Natural killer cell (primary cell): ENCODE results near the gene RNH1. TPM values are rescaled to one million over a fixed set of nuclear protein-coding genes. Genes with fewer than 3 reads are reported as not detected.

Experiments used
- ATAC-seq, 3 donors: fragments of 150-1000 bp in 2 of 3; fragments of 200-7000 bp in 1 of 3; cut with Tn5 transposase; 1 replicate in 1 of 3; 2 replicates in 2 of 3; pipeline ENCODE4 v1.10.0; 2021; ENCODE audit warnings: mild to moderate bottlenecking in 2 of 3, moderate library complexity in 2 of 3
- DNase-seq, 2 donors: peaks; one replicate each; pipeline versions ENCODE4 v3.0.0 to v3.0.0-alpha.2; 2013 to 2021; ENCODE audit warnings: mixed read lengths in 1 of 2
- H3K27ac ChIP-seq: one replicate; pipeline ENCODE4 v1.5.1; 2013; ENCODE audit warnings: mild to moderate bottlenecking, low read length
- H3K27me3 ChIP-seq: one replicate; pipeline ENCODE4 v1.6.1; 2013; ENCODE audit warnings: low read length; ENCODE audit not compliant: control insufficient read depth, insufficient read depth
- H3K36me3 ChIP-seq: one replicate; pipeline ENCODE4 v1.6.1; 2013; ENCODE audit warnings: low read length; ENCODE audit not compliant: control insufficient read depth, insufficient read depth
- H3K4me1 ChIP-seq: one replicate; pipeline ENCODE4 v1.6.1; 2013; ENCODE audit warnings: low read length; ENCODE audit not compliant: control insufficient read depth, insufficient read depth
- H3K4me3 ChIP-seq: one replicate; pipeline ENCODE4 v1.5.1; 2013; ENCODE audit warnings: low read length
- H3K9me3 ChIP-seq: one replicate; pipeline ENCODE4 v1.6.1; 2013; ENCODE audit warnings: low read length; ENCODE audit not compliant: control insufficient read depth, insufficient read depth
- H3K27ac Mint-ChIP-seq, 2 donors: one replicate each; pipeline ENCODE4 v1.8.0; 2022; ENCODE audit warnings: mild to moderate bottlenecking in 2 of 2, mixed read lengths in 2 of 2, moderate library complexity in 1 of 2
- H3K27me3 Mint-ChIP-seq, 2 donors: one replicate each; pipeline ENCODE4 v1.8.0; 2022; ENCODE audit warnings: low read depth in 2 of 2, mixed read lengths in 2 of 2
- H3K36me3 Mint-ChIP-seq: one replicate; pipeline ENCODE4 v1.8.0; 2022; ENCODE audit warnings: mixed read lengths
- H3K4me1 Mint-ChIP-seq, 2 donors: one replicate each; pipeline ENCODE4 v1.8.0; 2022; ENCODE audit warnings: mixed read lengths in 2 of 2
- H3K4me3 Mint-ChIP-seq: one replicate; pipeline ENCODE4 v1.8.0; 2022; ENCODE audit warnings: mild to moderate bottlenecking, moderate library complexity, mixed read lengths
- H3K9me3 Mint-ChIP-seq, 2 donors: one replicate each; pipeline ENCODE4 v1.8.0; 2022; ENCODE audit warnings: mixed read lengths in 2 of 2
- CTCF ChIP-seq: fragments of 200-600 bp; IDR thresholded peaks from one replicate; pipeline ENCODE4 v1.8.0; 2022; ENCODE audit warnings: antibody characterized with exemption
- WGBS: methylation state at CpG from one replicate; pipeline ENCODE4 v1.1.7; 2013; ENCODE audit warnings: missing lambda C conversion rate; ENCODE audit not compliant: insufficient coverage; 5-methylcytosine and 5-hydroxymethylcytosine counted together
- intact Hi-C: fragments of 100-400 bp; cut with micrococcal nuclease; formaldehyde crosslinking; loops from one replicate; pipeline ENCODE4 v1.14.2; 2022
- total RNA-seq, 4 donors: library from RNA; stranded (reverse); fragments of 120-200 nt in 1 of 4; gene quantifications; one replicate each; pipeline versions ENCODE4 v1.2.3 to v1.2.4, GENCODE V29; 2013 to 2022

The RNH1 gene
- total RNA-seq, 3 donors from 2014 or later (not counting 1 experiment from before 2014, with no cell fraction given): 113 to 120 (median 118) TPM

GRCh38 chr11:446891-447290, 60.2 kb downstream of the RNH1 start:
- ATAC-seq (no peak), DNase-seq (no peak)
- Histone ChIP-seq H3K4me1 (peaks cover 37% of the 10 kb centered on the region), H3K27me3 (no peaks in the 10 kb centered on the region), H3K27ac (no peak overlapping the region), H3K9me3 (no peaks in the 10 kb centered on the region), H3K36me3 (no peaks in the 10 kb centered on the region), H3K4me3 (no peak overlapping the region)
- WGBS: 88% methylated on average over 5 of the region's 7 CpGs
- Mint-ChIP-seq H3K36me3 (no peaks in the 10 kb centered on the region), H3K27me3 (no peaks in the 10 kb centered on the region), H3K4me1 (peaks cover 10 to 21% of the 10 kb centered on the region in 2 donors), H3K27ac (no peak overlapping the region), H3K9me3 (no peaks in the 10 kb centered on the region), H3K4me3 (no peak overlapping the region)
- intact Hi-C loops: loop anchor here (5.0 kb wide), 1 partner anchor 195 kb away; no protein-coding TSS in a partner anchor
- TF ChIP-seq CTCF: no peak

- H3K9me3 Mint-ChIP-seq: no peaks in the 10 kb centered on the region
- ATAC-seq (no peak), DNase-seq (no peak)
- peaks cover 39% of the 10 kb centered on the region for H3K4me1 ChIP-seq
- H3K4me1 Mint-ChIP-seq: peaks cover 4 to 17% of the 10 kb centered on the region in 2 donors
- peaks cover 0 to 2% of the 10 kb centered on the region in 2 donors for H3K27me3 Mint-ChIP-seq
- no peaks in the 10 kb centered on the region for H3K36me3 Mint-ChIP-seq
- H3K27me3 ChIP-seq: no peaks in the 10 kb centered on the region
- no peak overlapping the region for H3K4me3 Mint-ChIP-seq
- no peaks in the 10 kb centered on the region for H3K36me3 ChIP-seq
- no peak for TF ChIP-seq CTCF
- WGBS: 88% methylated on average over 20 of the region's 20 CpGs
- intact Hi-C loops: loop anchor here (5.0 kb wide), 1 partner anchor 194 kb away; no protein-coding TSS in a partner anchor
- H3K9me3 ChIP-seq: no peaks in the 10 kb centered on the region
- H3K4me3 ChIP-seq: no peak overlapping the region
- no peak overlapping the region for H3K27ac Mint-ChIP-seq
- no peak overlapping the region for H3K27ac ChIP-seq
These were observed 61.1 kb downstream of the RNH1 start for GRCh38 chr11:445765-446588.

Other genes starting within 250 kb of the RNH1 start
- 1 to 10 TPM; 1.7 to 3.0 (median 2.3) TPM for gene NLRP6, start 228.8 kb downstream of the RNH1 start, total RNA-seq
- gene PGGHG, start 218.1 kb downstream of the RNH1 start, total RNA-seq: 100 to 1,000 TPM; 130 to 237 (median 153) TPM
- not detected for gene IFITM5, start 207.7 kb downstream of the RNH1 start, total RNA-seq
- gene IFITM2, start 199.4 kb downstream of the RNH1 start, total RNA-seq: 1,000 to 10,000 TPM; 1,080 to 1,421 (median 1,273) TPM
- gene IFITM1, start 193.2 kb downstream of the RNH1 start, total RNA-seq: 100 to 1,000 TPM; 540 to 809 (median 710) TPM
- 100 to 1,000 TPM in 1 of 3 donors, 10 to 100 TPM in 2; 64.0 to 165 (median 93.6) TPM for gene IFITM3, start 186.4 kb downstream of the RNH1 start, total RNA-seq
- gene B4GALNT4, start 137.7 kb downstream of the RNH1 start, total RNA-seq: 1 to 10 TPM in 2 of 3 donors, under 1 TPM in 1; 0.66 to 1.5 (median 1.5) TPM
- gene PKP3, start 113.0 kb downstream of the RNH1 start, total RNA-seq: under 1 TPM in 2 of 3 donors, not detected in 1; 0.29 to 0.56 TPM
- 100 to 1,000 TPM; 619 to 690 (median 666) TPM for gene SIGIRR, start 92.2 kb downstream of the RNH1 start, total RNA-seq
- 10 to 100 TPM; 15.1 to 21.3 (median 15.1) TPM for gene ANO9, start 65.2 kb downstream of the RNH1 start, total RNA-seq
- gene PTDSS2, start 57.0 kb downstream of the RNH1 start, total RNA-seq: 10 to 100 TPM; 21.5 to 25.1 (median 23.4) TPM
- gene HRAS, start 28.3 kb upstream of the RNH1 start, total RNA-seq: 10 to 100 TPM; 27.6 to 35.0 (median 30.6) TPM
- 1 to 10 TPM; 1.5 to 2.4 (median 2.2) TPM for gene LRRC56, start 30.3 kb upstream of the RNH1 start, total RNA-seq
- 1 to 10 TPM; 3.5 to 5.2 (median 5.0) TPM for gene LMNTD2, start 53.5 kb upstream of the RNH1 start, total RNA-seq
- 10 to 100 TPM; 19.0 to 21.7 (median 20.0) TPM for gene RASSF7, start 53.7 kb upstream of the RNH1 start, total RNA-seq
- 10 to 100 TPM; 46.1 to 52.0 (median 46.9) TPM for gene PHRF1, start 69.2 kb upstream of the RNH1 start, total RNA-seq
- 10 to 100 TPM; 63.3 to 97.3 (median 77.3) TPM for gene IRF7, start 108.7 kb upstream of the RNH1 start, total RNA-seq
- not detected for gene CDHR5, start 117.7 kb upstream of the RNH1 start, total RNA-seq
- not detected for gene SCT, start 119.9 kb upstream of the RNH1 start, total RNA-seq
- 1 to 10 TPM in 1 of 3 donors, under 1 TPM in 2; 0.49 to 1.2 (median 0.61) TPM for gene DRD4, start 130.0 kb upstream of the RNH1 start, total RNA-seq
- gene DEAF1, start 188.0 kb upstream of the RNH1 start, total RNA-seq: 10 to 100 TPM; 25.9 to 26.9 (median 26.8) TPM
- gene TMEM80, start 188.6 kb upstream of the RNH1 start, total RNA-seq: 10 to 100 TPM; 17.8 to 42.1 (median 33.0) TPM
- gene EPS8L2, start 199.0 kb upstream of the RNH1 start, total RNA-seq: 10 to 100 TPM in 1 of 3 donors, 1 to 10 TPM in 2; 6.9 to 10.9 (median 9.3) TPM
- 10 to 100 TPM; 46.1 to 94.8 (median 55.4) TPM for gene TALDO1, start 240.2 kb upstream of the RNH1 start, total RNA-seq